Vagina (tissue), 2 donors: ENCODE measurements around the gene GDPGP1.

Source experiments
- POLR2A ChIP-seq, 2 donors: fragments of 450-650 bp; IDR thresholded peaks; one replicate each; pipeline ENCODE4 v1.6.1; 2017; ENCODE audit warnings: antibody characterized with exemption in 2 of 2, mild to moderate bottlenecking in 2 of 2, moderate library complexity in 2 of 2
- TF ChIP-seq, protein P1 (sequence below), 3 experiments: fragments of 450-650 bp in 2 of 3; fragments of 200-600 bp in 1 of 3; sonication (generic) in 1 of 3; IDR thresholded peaks; one replicate each; pipeline ENCODE4 v1.5.1; 2017 to 2019; ENCODE audit warnings: antibody characterized with exemption in 3 of 3, mild to moderate bottlenecking in 2 of 3, moderate library complexity in 2 of 3

DNA sequence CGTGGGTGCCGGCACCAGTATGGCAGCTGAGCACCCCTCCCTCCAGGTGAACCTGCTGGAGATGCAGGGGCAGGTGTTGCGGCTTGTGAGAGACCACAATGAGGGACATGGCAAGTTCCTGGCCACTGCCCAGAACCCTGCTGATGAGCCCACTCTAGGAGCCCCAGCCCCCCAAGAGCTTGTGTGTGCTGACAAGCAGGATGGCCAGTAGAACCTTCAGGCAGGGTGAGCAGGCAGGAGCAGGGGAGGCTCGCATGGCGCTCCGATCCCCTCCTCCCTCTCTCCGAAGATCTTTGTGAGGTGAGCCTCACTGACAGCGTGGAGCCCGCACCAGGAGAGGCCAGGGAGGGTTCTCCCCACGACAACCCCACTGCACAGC is 61.2 kb downstream of the GDPGP1 start:
- no peak for TF ChIP-seq POLR2A (IDR thresholded peaks at IDR 0.05)
- TF ChIP-seq, protein P1, sequence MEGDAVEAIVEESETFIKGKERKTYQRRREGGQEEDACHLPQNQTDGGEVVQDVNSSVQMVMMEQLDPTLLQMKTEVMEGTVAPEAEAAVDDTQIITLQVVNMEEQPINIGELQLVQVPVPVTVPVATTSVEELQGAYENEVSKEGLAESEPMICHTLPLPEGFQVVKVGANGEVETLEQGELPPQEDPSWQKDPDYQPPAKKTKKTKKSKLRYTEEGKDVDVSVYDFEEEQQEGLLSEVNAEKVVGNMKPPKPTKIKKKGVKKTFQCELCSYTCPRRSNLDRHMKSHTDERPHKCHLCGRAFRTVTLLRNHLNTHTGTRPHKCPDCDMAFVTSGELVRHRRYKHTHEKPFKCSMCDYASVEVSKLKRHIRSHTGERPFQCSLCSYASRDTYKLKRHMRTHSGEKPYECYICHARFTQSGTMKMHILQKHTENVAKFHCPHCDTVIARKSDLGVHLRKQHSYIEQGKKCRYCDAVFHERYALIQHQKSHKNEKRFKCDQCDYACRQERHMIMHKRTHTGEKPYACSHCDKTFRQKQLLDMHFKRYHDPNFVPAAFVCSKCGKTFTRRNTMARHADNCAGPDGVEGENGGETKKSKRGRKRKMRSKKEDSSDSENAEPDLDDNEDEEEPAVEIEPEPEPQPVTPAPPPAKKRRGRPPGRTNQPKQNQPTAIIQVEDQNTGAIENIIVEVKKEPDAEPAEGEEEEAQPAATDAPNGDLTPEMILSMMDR (IDR thresholded peaks at IDR 0.05): no peak
